ENCODE results near the gene DUSP2.

DUSP2 gene

DNA sequence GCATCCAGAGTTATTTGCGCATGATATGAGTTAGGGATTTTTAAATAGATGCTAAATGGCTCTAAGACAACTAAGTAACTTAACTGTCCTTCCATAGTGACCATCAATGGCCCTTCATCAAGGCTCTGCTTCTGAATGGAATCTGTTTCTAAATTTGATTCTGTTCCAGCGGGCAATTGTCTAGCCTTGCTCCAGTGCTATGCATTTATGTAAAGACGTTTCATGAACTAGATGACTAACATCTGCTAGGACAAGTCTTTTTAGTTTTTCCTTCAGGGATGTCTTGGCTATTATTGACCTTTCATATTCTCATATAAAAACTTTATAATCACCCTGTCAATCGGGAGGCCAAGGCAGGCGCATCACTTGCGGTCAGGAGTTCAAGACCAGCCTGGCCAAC, 16.8 kb downstream of the DUSP2 start:
- Histone ChIP-seq H4K20me1 (ENCODE audit: insufficient read depth, low read length) (no peaks in the 10 kb centered on the region), H3K36me3 (ENCODE audit: insufficient read depth, low read length) (no peaks in the 10 kb centered on the region), H3K4me3 (ENCODE audit: low read depth, low read length, poor library complexity, severe bottlenecking) (no peak overlapping the region), H3K4me1 (ENCODE audit: insufficient read depth, low read length, severe bottlenecking) (no peaks in the 10 kb centered on the region), H3K4me2 (ENCODE audit: low read length) (no peak overlapping the region), H2AFZ (ENCODE audit: low read length) (no peak overlapping the region), H3K27me3 (ENCODE audit: insufficient read depth, low read length) (peaks cover 12% of the 10 kb centered on the region; the same call in 1 of the 2 replicates), H3K9me3 (ENCODE audit: low read length) (no peaks in the 10 kb centered on the region), H3K9me2 (ENCODE audit: low read depth, low read length) (no peaks in the 10 kb centered on the region), H3F3A (ENCODE audit: insufficient read depth, low read length) (no peaks in the 10 kb centered on the region), H3K9ac (ENCODE audit: low read length) (no peak overlapping the region), H3K27ac (ENCODE audit: low read depth, low read length, poor library complexity, severe bottlenecking) (no peak overlapping the region), H3K79me2 (ENCODE audit: insufficient read depth, low read length) (no peaks in the 10 kb centered on the region)
- no peak for TF ChIP-seq CTCF (IDR thresholded peaks at IDR 0.05; ENCODE audit: low read length)
- TF ChIP-seq EZH2 (IDR thresholded peaks at IDR 0.05; ENCODE audit: borderline replicate concordance, low read length), result no peak

DNA sequence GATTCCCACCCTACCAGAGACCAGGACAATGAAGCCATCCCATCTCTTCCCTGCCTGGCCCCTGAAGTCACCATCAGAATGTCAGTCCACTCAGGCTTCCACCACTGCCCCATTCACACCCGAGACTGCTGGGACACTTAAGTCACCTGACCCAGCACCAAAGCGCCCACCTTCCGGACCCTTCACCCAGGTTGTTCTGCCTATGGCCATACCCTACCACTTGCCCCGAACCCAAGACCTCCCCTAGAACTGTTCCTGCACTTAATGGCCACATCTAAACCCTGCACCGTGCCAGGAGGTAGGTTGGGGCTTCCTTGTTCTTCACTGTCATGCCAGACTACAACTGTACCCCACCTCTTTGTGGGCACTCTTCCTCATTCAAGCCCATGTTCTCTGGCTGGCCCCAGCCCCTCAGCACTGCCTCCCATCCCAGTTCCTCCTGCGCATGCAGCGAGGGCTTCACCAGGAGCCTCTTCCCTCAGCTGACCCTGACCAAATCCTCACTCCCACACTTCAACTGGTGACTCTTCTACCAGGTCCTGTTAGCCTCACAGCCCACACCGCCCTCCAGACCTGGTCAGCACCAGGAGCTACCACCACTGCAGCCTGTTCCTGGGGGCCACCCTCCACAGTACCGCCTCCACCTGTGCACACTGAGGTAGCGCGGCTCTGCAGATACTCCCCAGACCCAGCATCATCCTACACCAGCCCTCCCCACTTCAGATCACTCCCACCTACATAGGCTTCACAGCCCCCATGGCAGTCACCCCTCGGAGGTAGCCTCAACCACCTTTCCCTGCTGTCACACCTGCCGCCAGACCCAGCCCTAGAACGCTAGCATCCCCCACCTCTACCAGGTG, 20.6 kb downstream of the DUSP2 start:
- Histone ChIP-seq H3K27me3 (ENCODE audit: insufficient read depth, low read length) (peaks cover 12% of the 10 kb centered on the region; the same call in 1 of the 2 replicates), H3K9me3 (ENCODE audit: low read length) (no peaks in the 10 kb centered on the region), H3K9ac (ENCODE audit: low read length) (no peak overlapping the region), H3K36me3 (ENCODE audit: insufficient read depth, low read length) (no peaks in the 10 kb centered on the region), H3F3A (ENCODE audit: insufficient read depth, low read length) (no peaks in the 10 kb centered on the region), H2AFZ (ENCODE audit: low read length) (no peak overlapping the region), H3K4me3 (ENCODE audit: low read depth, low read length, poor library complexity, severe bottlenecking) (no peak overlapping the region), H3K4me2 (ENCODE audit: low read length) (no peak overlapping the region), H3K9me2 (ENCODE audit: low read depth, low read length) (no peaks in the 10 kb centered on the region), H3K27ac (ENCODE audit: low read depth, low read length, poor library complexity, severe bottlenecking) (no peak overlapping the region), H4K20me1 (ENCODE audit: insufficient read depth, low read length) (no peaks in the 10 kb centered on the region), H3K4me1 (ENCODE audit: insufficient read depth, low read length, severe bottlenecking) (no peaks in the 10 kb centered on the region), H3K79me2 (ENCODE audit: insufficient read depth, low read length) (no peaks in the 10 kb centered on the region)
- TF ChIP-seq EZH2 (IDR thresholded peaks at IDR 0.05; ENCODE audit: borderline replicate concordance, low read length), result no peak
- no peak for TF ChIP-seq CTCF (IDR thresholded peaks at IDR 0.05; ENCODE audit: low read length)

- H3K4me2 ChIP-seq (ENCODE audit: low read length), result no peak overlapping the region
- no peaks in the 10 kb centered on the region for H3K79me2 ChIP-seq (ENCODE audit: insufficient read depth, low read length)
- H3K36me3 ChIP-seq (ENCODE audit: insufficient read depth, low read length), result no peaks in the 10 kb centered on the region
- no peaks in the 10 kb centered on the region for H4K20me1 ChIP-seq (ENCODE audit: insufficient read depth, low read length)
- H3K4me1 ChIP-seq (ENCODE audit: insufficient read depth, low read length, severe bottlenecking), result no peaks in the 10 kb centered on the region
- H3K4me3 ChIP-seq (ENCODE audit: low read depth, low read length, poor library complexity, severe bottlenecking), result no peak overlapping the region
- no peaks in the 10 kb centered on the region for H3K9me2 ChIP-seq (ENCODE audit: low read depth, low read length)
- no peaks in the 10 kb centered on the region for H3K9me3 ChIP-seq (ENCODE audit: low read length)
- H3K27ac ChIP-seq (ENCODE audit: low read depth, low read length, poor library complexity, severe bottlenecking), result no peak overlapping the region
- H3K27me3 ChIP-seq (ENCODE audit: insufficient read depth, low read length), result peaks cover 12% of the 10 kb centered on the region; the same call in 1 of the 2 replicates
- TF ChIP-seq EZH2 (IDR thresholded peaks at IDR 0.05; ENCODE audit: borderline replicate concordance, low read length) (no peak), CTCF (IDR thresholded peaks at IDR 0.05; ENCODE audit: low read length) (no peak)
- no peaks in the 10 kb centered on the region for H3F3A ChIP-seq (ENCODE audit: insufficient read depth, low read length)
- no peak overlapping the region for H3K9ac ChIP-seq (ENCODE audit: low read length)
- H2AFZ ChIP-seq (ENCODE audit: low read length), result no peak overlapping the region
These were observed 21.3 kb downstream of the DUSP2 start for GRCh38 chr2:96123936-96124335.

All from OCI-LY1 (cell line).